Measurements from ENCODE around the gene ZNF646. TPM values are rescaled to one million over a fixed set of nuclear protein-coding genes. Genes with fewer than 3 reads are reported as not detected.

ZNF646 gene
- total RNA-seq, 2 experiments from 2014 or later: 30.1 to 33.8 TPM

DNA sequence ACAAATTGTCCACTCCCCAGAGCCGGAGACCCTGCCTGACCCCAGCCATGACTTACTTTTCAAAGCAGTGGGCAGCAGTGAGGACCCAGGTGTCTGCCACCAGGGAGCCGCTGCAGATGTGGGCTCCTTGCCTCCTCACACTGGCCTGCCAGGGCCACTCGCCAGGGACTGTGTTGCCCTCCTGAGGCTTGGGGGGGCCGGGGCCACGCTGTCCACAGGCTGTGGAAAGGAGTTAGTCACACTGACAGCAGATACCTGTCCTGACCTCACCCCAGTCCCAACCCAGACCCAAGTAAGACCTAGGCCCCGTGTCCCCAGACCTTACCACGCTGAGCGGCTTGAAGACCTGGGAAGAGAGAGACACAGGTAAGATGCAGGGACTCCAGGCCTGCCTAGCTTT lies 13.3 kb downstream of the ZNF646 start:
- Histone ChIP-seq H3K27ac (ENCODE audit: low read depth, low read length, poor library complexity, severe bottlenecking) (no peak overlapping the region), H3K4me1 (ENCODE audit: insufficient read depth, low read length, poor library complexity, severe bottlenecking) (no peaks in the 10 kb centered on the region), H4K20me1 (ENCODE audit: insufficient read depth, low read length) (no peaks in the 10 kb centered on the region), H3K36me3 (ENCODE audit: insufficient read depth, low read length) (peaks cover 56% of the 10 kb centered on the region), H3K9me3 (ENCODE audit: low read length) (no peaks in the 10 kb centered on the region), H3K79me2 (ENCODE audit: insufficient read depth, low read depth, low read length) (peaks cover 5% of the 10 kb centered on the region; the same call in 1 of the 2 replicates), H2AFZ (ENCODE audit: low read length) (no peak overlapping the region), H3K4me2 (ENCODE audit: low read length) (no peak overlapping the region), H3K4me3 (ENCODE audit: low read depth, low read length, poor library complexity, severe bottlenecking) (no peak overlapping the region), H3K9me2 (ENCODE audit: insufficient read depth, low read length) (no peaks in the 10 kb centered on the region)
- intact Hi-C loops (cut with micrococcal nuclease; ENCODE audit: unreplicated experiment): no loop called here
- POLR2A ChIA-PET: no interaction called here
- TF ChIP-seq, protein P1, sequence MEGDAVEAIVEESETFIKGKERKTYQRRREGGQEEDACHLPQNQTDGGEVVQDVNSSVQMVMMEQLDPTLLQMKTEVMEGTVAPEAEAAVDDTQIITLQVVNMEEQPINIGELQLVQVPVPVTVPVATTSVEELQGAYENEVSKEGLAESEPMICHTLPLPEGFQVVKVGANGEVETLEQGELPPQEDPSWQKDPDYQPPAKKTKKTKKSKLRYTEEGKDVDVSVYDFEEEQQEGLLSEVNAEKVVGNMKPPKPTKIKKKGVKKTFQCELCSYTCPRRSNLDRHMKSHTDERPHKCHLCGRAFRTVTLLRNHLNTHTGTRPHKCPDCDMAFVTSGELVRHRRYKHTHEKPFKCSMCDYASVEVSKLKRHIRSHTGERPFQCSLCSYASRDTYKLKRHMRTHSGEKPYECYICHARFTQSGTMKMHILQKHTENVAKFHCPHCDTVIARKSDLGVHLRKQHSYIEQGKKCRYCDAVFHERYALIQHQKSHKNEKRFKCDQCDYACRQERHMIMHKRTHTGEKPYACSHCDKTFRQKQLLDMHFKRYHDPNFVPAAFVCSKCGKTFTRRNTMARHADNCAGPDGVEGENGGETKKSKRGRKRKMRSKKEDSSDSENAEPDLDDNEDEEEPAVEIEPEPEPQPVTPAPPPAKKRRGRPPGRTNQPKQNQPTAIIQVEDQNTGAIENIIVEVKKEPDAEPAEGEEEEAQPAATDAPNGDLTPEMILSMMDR (conservative IDR thresholded peaks at IDR 0.05; ENCODE audit: low read length): no peak
- TF ChIP-seq EZH2phosphoT487 (IDR thresholded peaks at IDR 0.05; ENCODE audit: borderline replicate concordance, low read depth, low read length): no peak
- CTCF ChIA-PET (ENCODE audit: unreplicated experiment): no interaction called here
- BruUV-seq (replicated peaks): no TSS peak
- DNase-seq (ENCODE audit: low spot score): no peak

DNA sequence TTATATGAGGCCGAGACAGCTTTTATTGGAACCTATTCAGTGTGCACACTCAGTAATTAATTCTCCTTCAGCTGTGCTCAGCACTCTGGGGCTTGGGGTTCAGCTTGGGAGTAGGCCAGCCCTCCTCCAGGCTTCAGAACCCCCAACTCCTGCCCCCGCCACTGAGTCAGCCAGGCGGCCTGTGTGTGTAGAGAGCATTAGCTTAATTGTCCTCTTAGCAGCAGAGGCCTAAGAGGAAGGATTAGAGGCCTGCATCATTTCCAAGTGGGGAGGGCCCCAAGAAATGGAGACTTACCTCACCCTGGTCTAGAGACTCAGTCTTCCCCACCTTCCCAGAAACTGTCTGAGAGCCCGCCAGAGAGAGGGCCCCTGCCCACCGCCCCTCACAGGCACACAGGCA lies 13.7 kb downstream of the ZNF646 start:
- H3K27ac ChIP-seq (ENCODE audit: low read depth, low read length, poor library complexity, severe bottlenecking): no peak overlapping the region
- no peak for DNase-seq (ENCODE audit: low spot score)
- CTCF ChIA-PET (ENCODE audit: unreplicated experiment): no interaction called here
- H3K4me3 ChIP-seq (ENCODE audit: low read depth, low read length, poor library complexity, severe bottlenecking): no peak overlapping the region
- intact Hi-C loops (cut with micrococcal nuclease; ENCODE audit: unreplicated experiment): no loop called here
- peaks cover 4% of the 10 kb centered on the region for H3K4me1 ChIP-seq (ENCODE audit: insufficient read depth, low read length, poor library complexity, severe bottlenecking)
- BruUV-seq (replicated peaks): no TSS peak
- peaks cover 5% of the 10 kb centered on the region; the same call in 1 of the 2 replicates for H4K20me1 ChIP-seq (ENCODE audit: insufficient read depth, low read length)
- no peaks in the 10 kb centered on the region for H3K9me2 ChIP-seq (ENCODE audit: insufficient read depth, low read length)
- peaks cover 58% of the 10 kb centered on the region for H3K36me3 ChIP-seq (ENCODE audit: insufficient read depth, low read length)
- TF ChIP-seq, protein P1 (conservative IDR thresholded peaks at IDR 0.05; ENCODE audit: low read length): no peak
- no peak for TF ChIP-seq EZH2phosphoT487 (IDR thresholded peaks at IDR 0.05; ENCODE audit: borderline replicate concordance, low read depth, low read length)
- POLR2A ChIA-PET: no interaction called here
- H3K9me3 ChIP-seq (ENCODE audit: low read length): no peaks in the 10 kb centered on the region
- H3K79me2 ChIP-seq (ENCODE audit: insufficient read depth, low read depth, low read length): peaks cover 9% of the 10 kb centered on the region; the same call in 1 of the 2 replicates
- no peak overlapping the region for H3K4me2 ChIP-seq (ENCODE audit: low read length)
- no peak overlapping the region for H2AFZ ChIP-seq (ENCODE audit: low read length)

DNA sequence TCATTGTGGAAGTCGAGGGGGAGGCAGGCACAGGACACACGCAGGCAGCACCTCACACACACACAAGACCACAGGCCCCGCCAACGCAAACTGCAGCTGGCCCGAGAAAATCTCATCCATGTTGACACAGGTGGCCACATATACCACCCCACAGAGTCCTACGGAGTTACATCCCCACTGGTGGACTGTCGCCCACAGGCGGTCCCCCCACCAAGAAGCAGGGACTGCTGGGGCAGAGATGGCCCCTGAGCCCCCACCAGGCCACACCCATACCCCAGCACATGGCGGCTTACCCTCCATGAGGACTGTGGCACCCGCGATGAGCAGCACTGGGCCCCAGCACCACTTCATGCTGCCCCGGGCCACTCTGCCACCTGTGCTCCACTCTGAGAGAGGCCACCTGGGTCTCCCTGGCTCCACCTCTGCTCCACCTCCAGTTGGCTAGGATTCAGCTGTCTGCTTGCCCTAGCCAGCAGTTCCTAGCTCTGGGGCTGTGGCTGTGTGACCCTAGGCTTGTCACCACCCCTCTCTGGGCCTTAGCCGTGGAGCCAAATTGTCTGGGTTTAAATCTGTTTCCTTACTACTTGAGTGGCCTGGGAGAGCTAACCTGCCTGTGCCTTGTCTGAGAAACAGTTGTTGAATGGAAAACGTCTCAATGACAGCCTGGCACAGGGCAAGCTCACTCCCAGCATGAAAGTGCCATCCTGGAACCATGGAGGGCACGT lies 14.4 kb downstream of the ZNF646 start, which contains the start of gene PRSS53:
Gene PRSS53 (minus strand): TSS at position 485 of the 725 bp plus-strand sequence. CDS start 134 bp downstream, at position 351.
- Histone ChIP-seq H3K79me2 (ENCODE audit: insufficient read depth, low read depth, low read length) (peaks cover 16% of the 10 kb centered on the region), H4K20me1 (ENCODE audit: insufficient read depth, low read length) (peaks cover 5% of the 10 kb centered on the region; the same call in 1 of the 2 replicates), H3K4me3 (ENCODE audit: low read depth, low read length, poor library complexity, severe bottlenecking) (no peak within 1 kb of the TSS), H3K27ac (ENCODE audit: low read depth, low read length, poor library complexity, severe bottlenecking) (no peak within 1 kb of the TSS), H3K9me2 (ENCODE audit: insufficient read depth, low read length) (no peaks in the 10 kb centered on the region), H3K4me1 (ENCODE audit: insufficient read depth, low read length, poor library complexity, severe bottlenecking) (peaks cover 9% of the 10 kb centered on the region), H3K9me3 (ENCODE audit: low read length) (no peaks in the 10 kb centered on the region), H3K4me2 (ENCODE audit: low read length) (no peak within 1 kb of the TSS), H2AFZ (ENCODE audit: low read length) (no peak within 1 kb of the TSS), H3K36me3 (ENCODE audit: insufficient read depth, low read length) (peaks cover 52% of the 10 kb centered on the region)
- BruUV-seq (replicated peaks): no TSS peak
- intact Hi-C loops (cut with micrococcal nuclease; ENCODE audit: unreplicated experiment): no loop called here
- TF ChIP-seq, protein P1 (conservative IDR thresholded peaks at IDR 0.05; ENCODE audit: low read length): no peak
- no peak for TF ChIP-seq EZH2phosphoT487 (IDR thresholded peaks at IDR 0.05; ENCODE audit: borderline replicate concordance, low read depth, low read length)
- CTCF ChIA-PET (ENCODE audit: unreplicated experiment): interaction anchor here (0.6 kb wide), 1 partner anchor 135 kb away, joined by 3 read pairs; no protein-coding TSS in a partner anchor
- no peak for DNase-seq (ENCODE audit: low spot score)
- POLR2A ChIA-PET: no interaction called here
